ENCODE measurements around the gene CNIH2.
A peak's percentile ranks its signal among the peaks of the same experiment; 100 is the strongest.
"Not testable (repeated sequence)": the region's sequence is repeated elsewhere in the genome, so short reads cannot be mapped to it uniquely, and the experiment has no call there.

CNIH2 gene

GRCh38 chr11:66292543-66293332 is 14.8 kb downstream of the CNIH2 start:
- Histone ChIP-seq H3K27me3 (ENCODE audit: control insufficient read depth, insufficient read depth, low read length) (peaks cover 35% of the 10 kb centered on the region), H3K9me3 (ENCODE audit: control insufficient read depth, insufficient read depth, low read length) (no peaks in the 10 kb centered on the region), H3K36me3 (ENCODE audit: control insufficient read depth, insufficient read depth, low read length) (no peaks in the 10 kb centered on the region), H3K4me1 (ENCODE audit: control insufficient read depth, insufficient read depth, low read length) (peaks cover 10% of the 10 kb centered on the region; the same call in 1 of the 2 replicates), H3K4me3 (ENCODE audit: low read depth, low read length) (peak overlapping the region; percentile 66; the same call in 1 of the 2 replicates), H3K9ac (ENCODE audit: low read depth, low read length) (no peak overlapping the region), H3K27ac (ENCODE audit: low read depth, low read length) (no peak overlapping the region)

GRCh38 chr11:66293352-66293751 is 15.4 kb downstream of the CNIH2 start:
- H3K4me3 ChIP-seq (ENCODE audit: low read depth, low read length) = no peak overlapping the region
- H3K27ac ChIP-seq (ENCODE audit: low read depth, low read length) = no peak overlapping the region
- no peaks in the 10 kb centered on the region for H3K36me3 ChIP-seq (ENCODE audit: control insufficient read depth, insufficient read depth, low read length)
- H3K9ac ChIP-seq (ENCODE audit: low read depth, low read length) = no peak overlapping the region
- H3K4me1 ChIP-seq (ENCODE audit: control insufficient read depth, insufficient read depth, low read length) = peaks cover 10% of the 10 kb centered on the region; the same call in 1 of the 2 replicates
- H3K27me3 ChIP-seq (ENCODE audit: control insufficient read depth, insufficient read depth, low read length) = peaks cover 35% of the 10 kb centered on the region
- H3K9me3 ChIP-seq (ENCODE audit: control insufficient read depth, insufficient read depth, low read length) = no peaks in the 10 kb centered on the region

GRCh38 chr11:66293777-66294625 is 16.0 kb downstream of the CNIH2 start:
- no peak overlapping the region for H3K4me3 ChIP-seq (ENCODE audit: low read depth, low read length)
- no peak overlapping the region for H3K27ac ChIP-seq (ENCODE audit: low read depth, low read length)
- H3K36me3 ChIP-seq (ENCODE audit: control insufficient read depth, insufficient read depth, low read length) = no peaks in the 10 kb centered on the region
- H3K27me3 ChIP-seq (ENCODE audit: control insufficient read depth, insufficient read depth, low read length) = peaks cover 35% of the 10 kb centered on the region
- H3K9me3 ChIP-seq (ENCODE audit: control insufficient read depth, insufficient read depth, low read length) = no peaks in the 10 kb centered on the region
- H3K4me1 ChIP-seq (ENCODE audit: control insufficient read depth, insufficient read depth, low read length) = peaks cover 10% of the 10 kb centered on the region; the same call in 1 of the 2 replicates
- no peak overlapping the region for H3K9ac ChIP-seq (ENCODE audit: low read depth, low read length)

GRCh38 chr11:66294626-66295620 is 16.9 kb downstream of the CNIH2 start:
- Histone ChIP-seq H3K9me3 (ENCODE audit: control insufficient read depth, insufficient read depth, low read length) (no peaks in the 10 kb centered on the region), H3K4me1 (ENCODE audit: control insufficient read depth, insufficient read depth, low read length) (peaks cover 8% of the 10 kb centered on the region; the same call in 1 of the 2 replicates), H3K27me3 (ENCODE audit: control insufficient read depth, insufficient read depth, low read length) (peaks cover 35% of the 10 kb centered on the region), H3K36me3 (ENCODE audit: control insufficient read depth, insufficient read depth, low read length) (no peaks in the 10 kb centered on the region), H3K27ac (ENCODE audit: low read depth, low read length) (no peak overlapping the region), H3K9ac (ENCODE audit: low read depth, low read length) (no peak overlapping the region), H3K4me3 (ENCODE audit: low read depth, low read length) (no peak overlapping the region)

GRCh38 chr11:66297610-66298009 is 19.6 kb downstream of the CNIH2 start:
- Histone ChIP-seq H3K9me3 (ENCODE audit: control insufficient read depth, insufficient read depth, low read length) (no peaks in the 10 kb centered on the region), H3K4me1 (ENCODE audit: control insufficient read depth, insufficient read depth, low read length) (peaks cover 5% of the 10 kb centered on the region; the same call in 1 of the 2 replicates), H3K36me3 (ENCODE audit: control insufficient read depth, insufficient read depth, low read length) (no peaks in the 10 kb centered on the region), H3K27ac (ENCODE audit: low read depth, low read length) (no peak overlapping the region), H3K9ac (ENCODE audit: low read depth, low read length) (no peak overlapping the region), H3K4me3 (ENCODE audit: low read depth, low read length) (no peak overlapping the region), H3K27me3 (ENCODE audit: control insufficient read depth, insufficient read depth, low read length) (peaks cover 9% of the 10 kb centered on the region)

GRCh38 chr11:66299186-66299585 is 21.2 kb downstream of the CNIH2 start:
- Histone ChIP-seq H3K27me3 (ENCODE audit: control insufficient read depth, insufficient read depth, low read length) (no peaks in the 10 kb centered on the region), H3K9me3 (ENCODE audit: control insufficient read depth, insufficient read depth, low read length) (no peaks in the 10 kb centered on the region), H3K9ac (ENCODE audit: low read depth, low read length) (no peak overlapping the region), H3K36me3 (ENCODE audit: control insufficient read depth, insufficient read depth, low read length) (no peaks in the 10 kb centered on the region), H3K4me1 (ENCODE audit: control insufficient read depth, insufficient read depth, low read length) (peaks cover 5% of the 10 kb centered on the region; the same call in 1 of the 2 replicates), H3K4me3 (ENCODE audit: low read depth, low read length) (no peak overlapping the region), H3K27ac (ENCODE audit: low read depth, low read length) (no peak overlapping the region)

GRCh38 chr11:66302656-66303055 is 24.7 kb downstream of the CNIH2 start:
- no peak overlapping the region for H3K4me3 ChIP-seq (ENCODE audit: low read depth, low read length)
- no peaks in the 10 kb centered on the region for H3K9me3 ChIP-seq (ENCODE audit: control insufficient read depth, insufficient read depth, low read length)
- no peaks in the 10 kb centered on the region for H3K27me3 ChIP-seq (ENCODE audit: control insufficient read depth, insufficient read depth, low read length)
- no peaks in the 10 kb centered on the region for H3K36me3 ChIP-seq (ENCODE audit: control insufficient read depth, insufficient read depth, low read length)
- H3K9ac ChIP-seq (ENCODE audit: low read depth, low read length) = no peak overlapping the region
- H3K4me1 ChIP-seq (ENCODE audit: control insufficient read depth, insufficient read depth, low read length) = peaks cover under 1% of the 10 kb centered on the region; the same call in 1 of the 2 replicates
- no peak overlapping the region for H3K27ac ChIP-seq (ENCODE audit: low read depth, low read length)

- no peaks in the 10 kb centered on the region for H3K9me3 ChIP-seq (ENCODE audit: control insufficient read depth, insufficient read depth, low read length)
- no peak overlapping the region for H3K27ac ChIP-seq (ENCODE audit: low read depth, low read length)
- peaks cover 8% of the 10 kb centered on the region for H3K4me1 ChIP-seq (ENCODE audit: control insufficient read depth, insufficient read depth, low read length)
- H3K4me3 ChIP-seq (ENCODE audit: low read depth, low read length) = no peak overlapping the region
- H3K36me3 ChIP-seq (ENCODE audit: control insufficient read depth, insufficient read depth, low read length) = no peaks in the 10 kb centered on the region
- H3K27me3 ChIP-seq (ENCODE audit: control insufficient read depth, insufficient read depth, low read length) = no peaks in the 10 kb centered on the region
- no peak overlapping the region for H3K9ac ChIP-seq (ENCODE audit: low read depth, low read length)
These were observed 31.5 kb downstream of the CNIH2 start for GRCh38 chr11:66309475-66309874.

- Histone ChIP-seq H3K27me3 (ENCODE audit: control insufficient read depth, insufficient read depth, low read length) (no peaks in the 10 kb centered on the region), H3K9me3 (ENCODE audit: control insufficient read depth, insufficient read depth, low read length) (no peaks in the 10 kb centered on the region), H3K4me1 (ENCODE audit: control insufficient read depth, insufficient read depth, low read length) (peaks cover 8% of the 10 kb centered on the region), H3K4me3 (ENCODE audit: low read depth, low read length) (no peak overlapping the region), H3K9ac (ENCODE audit: low read depth, low read length) (no peak overlapping the region), H3K36me3 (ENCODE audit: control insufficient read depth, insufficient read depth, low read length) (no peaks in the 10 kb centered on the region), H3K27ac (ENCODE audit: low read depth, low read length) (no peak overlapping the region)
These were observed 32.3 kb downstream of the CNIH2 start for GRCh38 chr11:66310324-66310723.

- not testable (repeated sequence) for H3K27ac ChIP-seq (ENCODE audit: low read depth, low read length); H3K4me1 ChIP-seq (ENCODE audit: control insufficient read depth, insufficient read depth, low read length); H3K27me3 ChIP-seq (ENCODE audit: control insufficient read depth, insufficient read depth, low read length); H3K36me3 ChIP-seq (ENCODE audit: control insufficient read depth, insufficient read depth, low read length); H3K9me3 ChIP-seq (ENCODE audit: control insufficient read depth, insufficient read depth, low read length); H3K4me3 ChIP-seq (ENCODE audit: low read depth, low read length); H3K9ac ChIP-seq (ENCODE audit: low read depth, low read length)
These were observed 32.9 kb downstream of the CNIH2 start for GRCh38 chr11:66310803-66311440.
